Endometrium (tissue), 2 donors: ENCODE data around the gene EPS8L1.
"Not testable (repeated sequence)": the region's sequence is repeated elsewhere in the genome, so short reads cannot be mapped to it uniquely, and the experiment has no call there.

Experiments used
- FAIRE-seq: peaks from 2 replicates; lab custom pipeline; 2012; peaks lifted over from hg19 to GRCh38; lab: Jason Lieb, UNC
- donor health status: control.
- donor health status: control.

Gene EPS8L1

DNA sequence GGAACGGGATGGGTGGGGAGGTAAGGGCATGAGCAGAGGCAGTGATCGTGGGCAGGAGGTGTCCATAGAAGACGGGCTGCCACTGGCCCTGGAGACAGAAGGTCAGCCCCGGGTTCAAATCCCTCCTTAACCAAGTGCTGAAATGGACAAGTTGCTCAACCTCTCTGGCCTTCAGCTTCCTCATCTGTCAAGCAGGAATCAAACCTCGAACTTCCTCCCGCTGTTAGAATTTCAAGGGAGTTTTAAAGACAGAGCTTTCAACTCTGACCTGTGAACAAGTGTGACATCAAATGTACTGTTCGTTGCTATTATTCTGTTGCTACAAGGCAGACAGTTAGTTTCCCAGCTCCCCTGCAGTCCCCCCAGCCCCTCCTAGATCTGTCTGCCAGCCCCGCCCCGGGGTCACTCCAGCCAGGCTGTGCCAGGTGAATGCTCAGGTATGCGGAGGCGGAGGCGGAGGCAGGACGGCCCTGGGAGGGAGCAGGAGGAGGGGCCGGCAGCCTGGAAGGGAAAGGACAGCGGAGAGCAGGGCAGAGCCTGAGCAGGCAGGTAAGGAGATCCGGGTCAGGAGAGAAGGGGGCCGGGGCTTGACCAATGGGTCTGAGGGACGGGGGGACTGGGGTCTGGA lies at the start of gene EPS8L1:
TSS of gene EPS8L1 (plus strand) at position 499 of the 628 bp plus-strand sequence. CDS start 576 bp downstream, outside the sequence.
- FAIRE-seq: no peak

- FAIRE-seq: not testable (repeated sequence)
Measured at GRCh38 chr19:55027140-55027471, 48.6 kb upstream of the EPS8L1 start.

- FAIRE-seq: no peak
Measured at GRCh38 chr19:55027472-55028337, 48.0 kb upstream of the EPS8L1 start.

- FAIRE-seq: no peak
Measured at GRCh38 chr19:55028757-55029156, 46.9 kb upstream of the EPS8L1 start.

DNA sequence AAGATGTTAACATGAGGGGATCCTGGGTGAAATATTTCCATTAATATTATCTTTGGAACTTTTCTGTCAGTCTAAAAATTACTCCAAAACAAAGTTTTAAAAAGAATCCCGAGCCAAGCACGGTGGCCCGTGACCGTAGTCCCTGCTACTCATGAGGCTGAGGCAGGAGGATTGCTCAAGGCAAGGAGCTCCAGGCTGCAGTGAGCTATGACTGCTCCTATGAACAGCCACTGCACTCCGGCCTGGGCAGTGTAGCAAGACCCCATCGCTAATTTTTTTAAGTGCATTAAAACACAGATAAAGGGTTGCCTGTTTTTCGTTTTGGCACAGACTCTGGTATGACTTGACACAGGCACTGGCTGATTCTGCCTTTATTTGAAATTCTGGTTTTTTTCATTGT lies 44.5 kb upstream of the EPS8L1 start:
- no peak for FAIRE-seq

- FAIRE-seq: no peak
Measured at GRCh38 chr19:55032170-55032800, 43.4 kb upstream of the EPS8L1 start.

DNA sequence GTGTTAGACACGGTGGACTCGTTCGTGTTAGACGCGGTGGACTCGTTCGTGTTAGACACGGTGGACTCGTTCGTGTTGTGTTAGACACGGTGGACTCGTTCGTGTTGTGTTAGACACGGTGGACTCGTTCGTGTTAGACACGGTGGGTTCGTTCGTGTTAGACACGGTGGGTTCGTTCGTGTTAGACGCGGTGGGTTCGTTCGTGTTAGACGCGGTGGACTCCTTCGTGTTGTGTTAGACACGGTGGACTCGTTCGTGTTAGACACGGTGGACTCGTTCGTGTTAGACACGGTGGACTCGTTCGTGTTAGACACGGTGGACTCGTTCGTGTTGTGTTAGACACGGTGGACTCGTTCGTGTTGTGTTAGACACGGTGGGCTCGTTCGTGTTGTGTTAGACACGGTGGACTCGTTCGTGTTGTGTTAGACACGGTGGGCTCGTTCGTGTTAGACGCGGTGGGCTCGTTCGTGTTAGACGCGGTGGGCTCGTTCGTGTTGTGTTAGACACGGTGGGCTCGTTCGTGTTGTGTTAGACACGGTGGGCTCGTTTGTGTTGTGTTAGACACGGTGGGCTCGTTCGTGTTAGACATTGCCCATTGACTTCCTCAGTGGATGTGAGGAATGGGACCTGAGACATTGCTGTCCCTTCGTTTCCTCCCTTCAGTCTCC lies 42.6 kb upstream of the EPS8L1 start:
- FAIRE-seq: not testable (repeated sequence)

- no peak for FAIRE-seq
Measured at GRCh38 chr19:55034751-55035150, 40.9 kb upstream of the EPS8L1 start.

- no peak for FAIRE-seq
Measured at GRCh38 chr19:55036058-55036457, 39.6 kb upstream of the EPS8L1 start.

- FAIRE-seq: not testable (repeated sequence)
Measured at GRCh38 chr19:55037603-55038002, 38.1 kb upstream of the EPS8L1 start.

DNA sequence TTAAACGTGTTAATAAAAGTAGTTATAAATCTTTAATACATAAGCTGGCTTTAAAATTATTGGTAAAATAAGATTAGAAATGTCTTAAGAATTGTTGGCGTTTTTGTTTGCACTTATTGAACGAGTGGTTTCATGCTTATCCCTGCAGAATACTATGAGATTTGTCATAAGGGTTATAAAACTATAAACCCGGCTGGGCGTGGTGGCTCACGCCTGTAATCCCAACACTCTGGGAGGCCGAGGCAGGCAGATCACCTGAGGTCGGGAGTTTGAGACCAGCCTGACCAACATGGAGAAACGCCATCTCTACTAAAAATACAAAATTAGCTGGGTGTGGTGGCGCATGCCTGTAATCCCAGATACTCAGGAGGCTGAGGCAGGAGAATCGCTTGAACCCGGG lies 35.0 kb upstream of the EPS8L1 start:
- FAIRE-seq: not testable (repeated sequence)

GRCh38 chr19:55041244-55041626 lies 34.4 kb upstream of the EPS8L1 start:
- FAIRE-seq: no peak

GRCh38 chr19:55041627-55042343 lies 33.9 kb upstream of the EPS8L1 start:
- no peak for FAIRE-seq

GRCh38 chr19:55042344-55042678 lies 33.4 kb upstream of the EPS8L1 start:
- FAIRE-seq: no peak

GRCh38 chr19:55042688-55043087 lies 33.0 kb upstream of the EPS8L1 start:
- no peak for FAIRE-seq

GRCh38 chr19:55044286-55044685 lies 31.4 kb upstream of the EPS8L1 start:
- no peak for FAIRE-seq

GRCh38 chr19:55044771-55045716 lies 30.6 kb upstream of the EPS8L1 start:
- no peak for FAIRE-seq

DNA sequence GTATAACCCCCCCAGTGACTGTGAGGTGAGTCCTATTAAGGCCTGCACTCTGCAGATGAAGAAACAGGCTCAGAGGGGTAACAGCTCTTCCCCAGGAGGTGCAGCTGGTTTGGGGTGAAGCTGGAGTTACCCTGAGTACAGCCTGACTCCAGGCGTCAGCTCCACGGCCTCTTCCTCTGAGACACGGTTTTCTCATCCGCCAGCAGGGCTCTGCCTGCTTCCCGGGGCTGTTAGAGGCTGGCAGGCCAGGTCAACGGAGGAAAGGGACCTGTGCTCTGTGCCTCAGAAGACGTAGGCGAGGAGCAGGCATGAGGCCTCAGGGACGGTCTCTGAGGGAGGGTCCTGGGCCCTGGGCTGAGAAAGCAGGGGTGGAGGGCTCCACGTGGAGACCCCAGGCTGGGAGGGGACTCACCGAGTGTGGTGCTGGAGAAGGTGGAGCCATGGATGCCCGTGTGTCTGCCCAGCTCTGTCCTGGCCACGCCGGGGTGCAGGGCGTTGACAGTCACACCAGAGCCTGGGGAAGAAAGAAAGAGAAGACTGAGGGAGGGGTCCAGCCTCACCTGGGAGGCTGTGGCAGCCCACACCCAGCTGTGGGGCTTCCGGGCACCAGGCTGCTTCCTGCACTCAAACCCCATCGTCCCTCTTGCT lies 28.6 kb upstream of the EPS8L1 start:
- no peak for FAIRE-seq

- no peak for FAIRE-seq
Measured at GRCh38 chr19:55047951-55048350, 27.7 kb upstream of the EPS8L1 start.

DNA sequence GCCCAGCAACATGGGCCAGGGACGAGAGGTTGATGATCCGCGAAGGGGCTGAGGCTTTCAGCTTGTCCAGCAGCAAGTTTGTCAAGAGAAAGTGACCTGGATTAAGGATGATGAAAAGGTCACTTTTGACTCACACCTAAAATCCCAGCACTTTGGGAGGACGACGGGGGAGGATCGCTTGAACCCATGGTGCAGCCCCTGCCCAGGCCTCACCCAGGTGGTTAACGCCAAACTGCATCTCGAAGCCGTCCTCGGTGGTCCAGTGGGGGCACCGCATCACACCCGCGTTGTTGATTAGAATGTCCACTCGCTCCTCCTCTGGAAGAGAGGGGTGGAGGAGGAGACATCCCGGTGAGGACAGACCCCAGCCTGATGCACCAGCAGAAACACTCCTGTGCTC lies 27.2 kb upstream of the EPS8L1 start:
- FAIRE-seq: no peak
